Ishikawa (cell line): ENCODE data around the gene GART.

Experiments used
- CEBPB ChIP-seq: IDR thresholded peaks from 2 replicates; pipeline ENCODE4 v1.6.1; 2012
- CREB1 ChIP-seq: IDR thresholded peaks from 2 replicates; pipeline ENCODE4 v1.6.1; 2012; ENCODE audit warnings: low read depth
- EGR1 ChIP-seq: IDR thresholded peaks from 2 replicates; pipeline ENCODE4 v1.6.1; 2012
- EP300 ChIP-seq: IDR thresholded peaks from 2 replicates; pipeline ENCODE4 v1.6.1; 2012; ENCODE audit warnings: borderline replicate concordance
- FOXM1 ChIP-seq: IDR thresholded peaks from 2 replicates; pipeline ENCODE4 v1.6.1; 2012; ENCODE audit warnings: low read depth, borderline replicate concordance
- MAX ChIP-seq: IDR thresholded peaks from 2 replicates; pipeline ENCODE4 v1.6.1; 2012
- NFIC ChIP-seq: IDR thresholded peaks from 2 replicates; pipeline ENCODE4 v1.6.1; 2012
- RAD21 ChIP-seq: IDR thresholded peaks from 2 replicates; pipeline ENCODE4 v1.6.1; 2012; ENCODE audit warnings: low read depth
- REST ChIP-seq: IDR thresholded peaks from 2 replicates; pipeline ENCODE4 v1.6.1; 2012; ENCODE audit warnings: low read depth, mild to moderate bottlenecking
- TAF1 ChIP-seq: IDR thresholded peaks from 2 replicates; pipeline ENCODE4 v1.6.1; 2012; ENCODE audit warnings: low read depth, mild to moderate bottlenecking
- TCF12 ChIP-seq: IDR thresholded peaks from 2 replicates; pipeline ENCODE4 v1.6.1; 2012; ENCODE audit warnings: low read depth
- TEAD4 ChIP-seq: IDR thresholded peaks from 2 replicates; pipeline ENCODE4 v1.6.1; 2012
- USF1 ChIP-seq: IDR thresholded peaks from 2 replicates; pipeline ENCODE4 v1.6.1; 2012
- YY1 ChIP-seq: IDR thresholded peaks from 2 replicates; pipeline ENCODE4 v1.6.1; 2012; ENCODE audit warnings: low read depth
- ZBTB7A ChIP-seq: IDR thresholded peaks from 2 replicates; pipeline ENCODE4 v1.6.1; 2012; ENCODE audit warnings: low read depth

The GART gene

GRCh38 chr21:33539616-33540015 is 2.3 kb downstream of the GART start:
- TF ChIP-seq CREB1, result no peak
- no peak for TF ChIP-seq TCF12
- TF ChIP-seq USF1, result no peak
- TF ChIP-seq RAD21, result no peak
- TF ChIP-seq EP300, result no peak
- no peak for TF ChIP-seq FOXM1
- no peak for TF ChIP-seq NFIC
- TF ChIP-seq MAX, result no peak
- no peak for TF ChIP-seq REST
- no peak for TF ChIP-seq TEAD4

- TF ChIP-seq YY1, result no peak
- no peak for TF ChIP-seq CREB1
- no peak for TF ChIP-seq REST
- TF ChIP-seq EP300, result no peak
- TF ChIP-seq TAF1, result no peak
- no peak for TF ChIP-seq CEBPB
- no peak for TF ChIP-seq RAD21
- no peak for TF ChIP-seq TEAD4
- TF ChIP-seq TCF12, result no peak
- no peak for TF ChIP-seq NFIC
- no peak for TF ChIP-seq MAX
- no peak for TF ChIP-seq ZBTB7A
- no peak for TF ChIP-seq FOXM1
- no peak for TF ChIP-seq EGR1
These were observed 4.7 kb downstream of the GART start for GRCh38 chr21:33537212-33537611.

GRCh38 chr21:33531007-33531406 is 10.9 kb downstream of the GART start:
- TF ChIP-seq EP300 (no peak), USF1 (no peak), CREB1 (no peak), YY1 (no peak), MAX (no peak), RAD21 (no peak), TCF12 (no peak), ZBTB7A (no peak), EGR1 (no peak)

- TF ChIP-seq TAF1 (no peak), USF1 (no peak), FOXM1 (no peak), MAX (no peak), CEBPB (no peak), TCF12 (no peak)
These were observed 19.0 kb downstream of the GART start for GRCh38 chr21:33522953-33523349.

- no peak for TF ChIP-seq TAF1
- TF ChIP-seq FOXM1, result no peak
- TF ChIP-seq MAX, result no peak
- TF ChIP-seq CEBPB, result no peak
- no peak for TF ChIP-seq EGR1
- TF ChIP-seq CREB1, result no peak
These were observed 19.5 kb downstream of the GART start for GRCh38 chr21:33522297-33522952.
